ENCODE data around the gene WWOX.

WWOX gene

DNA sequence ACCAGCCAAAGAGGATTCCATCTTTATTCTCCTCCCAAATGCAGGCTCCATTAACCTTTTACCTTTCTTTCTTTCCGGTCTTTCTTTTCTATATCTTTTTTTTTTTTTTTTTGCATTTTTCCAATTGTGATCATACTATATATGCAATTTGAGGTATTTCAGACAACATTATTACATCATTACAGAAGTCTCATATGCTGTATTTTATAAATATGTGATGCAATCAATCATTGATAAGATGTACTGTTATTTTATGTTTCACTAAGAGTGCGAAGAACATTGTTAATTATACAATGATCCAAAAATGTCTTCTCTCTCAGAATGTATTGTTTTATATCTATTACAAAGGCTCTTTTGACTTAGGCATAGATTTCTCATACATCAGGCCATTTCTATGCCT lies 683.1 kb downstream of the WWOX start:
- DNase-seq (ENCODE audit: low read depth in 1 of 2, low spot score in 1 of 2): no peak

DNA sequence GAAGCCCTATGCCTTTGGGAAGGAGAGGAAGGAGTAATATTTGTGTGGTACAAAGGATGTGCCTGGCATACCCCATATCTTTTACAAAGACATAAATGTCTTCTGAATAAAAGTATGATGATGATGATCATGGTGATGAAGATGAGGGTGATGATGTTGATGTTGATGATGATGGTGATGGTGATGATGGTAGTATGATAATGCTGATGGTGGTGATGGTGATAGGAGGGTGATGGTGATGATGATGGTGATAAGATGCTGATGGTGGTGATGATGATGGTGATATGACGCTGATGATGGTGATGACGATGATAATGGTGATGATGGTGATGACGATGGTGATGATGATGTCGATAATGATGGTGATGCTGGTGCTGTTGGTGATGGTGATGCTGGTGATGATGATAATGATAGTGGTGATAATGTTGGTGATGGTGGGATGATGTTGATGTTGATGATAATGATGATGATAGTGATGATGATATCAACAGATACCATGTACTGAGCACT lies 684.2 kb downstream of the WWOX start:
- no peak for DNase-seq (ENCODE audit: low read depth in 1 of 2, low spot score in 1 of 2)

DNA sequence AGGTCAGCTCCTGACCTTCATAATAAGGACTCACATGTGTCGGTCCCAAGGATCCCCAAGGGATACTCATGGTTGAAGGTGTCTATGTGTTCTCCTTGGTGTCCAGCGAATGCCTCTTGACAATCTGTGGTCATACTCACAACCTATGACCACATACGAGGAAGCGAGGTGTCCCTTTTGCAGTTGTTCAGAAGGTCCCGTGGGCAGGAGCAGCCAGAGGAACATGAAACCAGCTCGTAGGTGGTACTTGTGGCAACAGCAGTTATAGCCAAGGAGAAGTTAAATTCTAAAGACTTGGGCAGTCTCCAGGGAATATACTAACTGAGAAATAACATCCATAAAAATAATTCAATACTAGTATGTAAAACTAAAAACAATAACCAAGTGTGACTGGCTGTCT lies 685.3 kb downstream of the WWOX start:
- DNase-seq (ENCODE audit: low read depth in 1 of 2, low spot score in 1 of 2): no peak

DNA sequence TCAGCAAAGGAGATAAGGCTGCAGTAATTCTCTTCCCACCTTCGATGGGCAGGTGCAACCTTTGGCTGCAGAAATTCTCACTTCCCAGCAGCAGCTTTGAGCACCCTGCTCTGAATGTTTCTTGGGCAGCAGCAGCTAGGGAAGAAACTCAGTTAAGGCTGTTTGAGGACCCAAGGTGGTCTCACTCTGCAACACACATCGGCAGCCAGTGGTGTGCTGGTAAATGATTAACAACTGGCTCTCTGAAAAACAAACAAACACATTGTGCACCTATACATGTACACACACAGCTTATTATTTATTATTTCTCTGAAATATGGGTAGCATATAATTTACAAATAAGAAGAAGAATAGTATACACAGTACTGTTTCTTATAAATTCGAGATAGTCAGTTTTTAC lies 685.8 kb downstream of the WWOX start:
- no peak for DNase-seq (ENCODE audit: low read depth in 1 of 2, low spot score in 1 of 2)

DNA sequence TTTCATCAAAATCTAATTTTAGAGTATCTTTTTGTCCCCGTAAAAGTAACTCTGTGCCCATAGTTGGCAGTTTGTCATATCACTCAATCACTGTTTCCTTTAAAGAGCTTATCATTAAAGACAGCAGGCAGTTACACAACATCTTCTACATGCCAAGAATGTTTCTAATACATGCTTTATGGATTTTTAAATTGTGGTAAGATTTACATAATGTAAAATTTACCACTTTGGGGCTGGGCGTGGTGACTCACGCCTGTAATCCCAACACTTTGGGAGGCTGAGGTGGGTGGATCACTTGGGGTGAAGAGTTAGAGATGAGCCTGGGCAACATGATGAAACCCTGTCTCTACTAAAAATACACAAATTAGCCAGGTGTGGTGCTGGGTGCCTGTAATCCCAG lies 687.2 kb downstream of the WWOX start:
- no peak for DNase-seq (ENCODE audit: low read depth in 1 of 2, low spot score in 1 of 2)

DNA sequence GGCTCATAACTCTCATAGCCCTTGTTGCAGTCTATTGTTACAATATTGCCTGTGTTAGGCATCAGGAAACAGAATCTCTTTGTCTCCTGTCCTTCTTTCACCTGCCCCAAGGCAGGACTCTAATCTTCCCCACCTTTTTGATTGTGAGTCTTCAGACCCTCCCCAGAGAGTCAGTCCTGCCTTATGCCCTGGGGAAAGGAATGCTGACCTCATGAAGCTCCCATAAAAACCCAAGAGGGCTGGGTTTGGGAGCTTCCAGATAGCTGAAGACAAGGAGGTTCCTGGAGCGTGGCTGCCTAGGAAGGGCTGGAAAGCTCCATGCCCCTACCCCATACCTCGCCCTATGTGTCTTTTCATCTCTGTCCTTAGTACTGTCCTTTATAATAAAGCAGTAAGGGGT lies 688.8 kb downstream of the WWOX start:
- DNase-seq (ENCODE audit: low read depth in 1 of 2, low spot score in 1 of 2): no peak

DNA sequence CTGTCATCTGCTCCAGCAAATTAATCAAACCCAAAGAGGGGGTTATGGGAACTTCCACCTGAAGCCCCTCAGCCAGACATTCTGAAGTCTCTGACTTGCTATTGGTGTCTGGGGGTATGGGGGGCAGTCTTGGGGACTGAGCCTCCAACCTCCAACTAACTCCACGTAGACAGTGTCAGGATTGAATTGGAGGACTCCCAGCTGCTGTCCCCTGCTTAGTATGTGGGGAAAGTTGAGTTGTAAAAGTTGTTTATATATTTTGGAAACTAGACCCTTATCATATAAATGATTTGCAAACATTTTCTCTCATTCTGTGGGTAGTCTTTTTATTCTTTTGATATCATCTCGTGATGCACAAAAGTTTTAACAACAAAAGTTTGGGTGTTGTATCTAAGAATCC lies 689.2 kb downstream of the WWOX start:
- no peak for DNase-seq (ENCODE audit: low read depth in 1 of 2, low spot score in 1 of 2)

DNA sequence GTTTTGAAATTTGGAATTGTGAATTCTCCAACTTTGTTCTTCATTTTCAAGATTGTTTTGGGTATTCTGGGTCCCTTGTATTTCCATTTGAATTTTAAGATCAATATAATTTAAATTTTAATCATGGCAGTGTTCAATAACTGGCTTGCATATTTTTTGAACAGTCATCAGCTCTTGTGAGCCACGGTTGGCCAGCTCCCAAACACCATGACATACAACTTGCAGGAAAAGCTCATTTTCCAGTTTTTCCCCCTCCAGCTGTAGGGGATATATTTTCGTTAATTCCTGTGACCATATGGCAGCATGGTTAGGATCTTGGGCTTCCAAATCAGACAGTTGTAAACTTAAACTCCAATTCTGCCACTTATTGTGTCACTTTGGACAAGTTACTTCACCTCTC lies 690.1 kb downstream of the WWOX start:
- no peak for DNase-seq (ENCODE audit: low read depth in 1 of 2, low spot score in 1 of 2)

DNA sequence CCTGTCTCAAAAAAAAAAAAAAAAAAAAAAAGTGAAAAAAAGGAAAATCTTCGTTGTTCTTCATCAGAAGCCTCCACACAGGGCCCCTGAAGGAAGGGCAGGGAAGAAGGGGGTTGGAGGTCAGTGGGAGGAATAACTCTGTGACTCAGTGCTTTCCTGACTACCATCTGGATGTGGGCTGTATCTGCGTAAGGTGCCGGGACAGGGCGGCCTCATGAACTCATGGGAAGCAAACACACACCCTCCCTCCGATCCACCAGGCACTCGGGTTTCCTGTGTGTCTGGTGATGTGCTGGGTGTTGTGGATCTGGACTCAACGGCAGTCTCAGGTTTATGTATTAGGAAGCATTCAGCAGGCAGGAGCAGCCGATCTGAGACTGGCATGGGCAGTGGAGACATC lies 691.6 kb downstream of the WWOX start:
- DNase-seq (ENCODE audit: low read depth in 1 of 2, low spot score in 1 of 2): no peak

DNA sequence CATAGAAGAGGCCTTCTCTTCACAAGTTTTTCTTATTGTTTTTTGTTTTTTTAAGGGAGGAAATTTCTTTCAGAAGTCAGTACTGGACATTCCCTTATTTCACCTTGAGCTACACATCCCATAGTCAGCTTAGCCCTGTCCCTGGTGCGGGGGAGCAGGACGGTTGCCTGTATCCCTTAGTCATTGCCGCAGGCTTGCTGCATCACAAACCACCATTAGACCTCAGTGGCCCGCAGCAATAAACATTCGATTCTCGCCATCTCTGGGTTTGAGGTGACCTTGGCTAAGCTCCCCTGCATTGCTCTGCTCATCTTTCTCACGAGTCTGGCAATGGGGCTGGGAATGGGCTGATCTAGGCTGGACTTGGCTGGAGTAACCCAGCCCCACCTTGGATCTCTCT lies 692.5 kb downstream of the WWOX start:
- no peak for DNase-seq (ENCODE audit: low read depth in 1 of 2, low spot score in 1 of 2)

DNA sequence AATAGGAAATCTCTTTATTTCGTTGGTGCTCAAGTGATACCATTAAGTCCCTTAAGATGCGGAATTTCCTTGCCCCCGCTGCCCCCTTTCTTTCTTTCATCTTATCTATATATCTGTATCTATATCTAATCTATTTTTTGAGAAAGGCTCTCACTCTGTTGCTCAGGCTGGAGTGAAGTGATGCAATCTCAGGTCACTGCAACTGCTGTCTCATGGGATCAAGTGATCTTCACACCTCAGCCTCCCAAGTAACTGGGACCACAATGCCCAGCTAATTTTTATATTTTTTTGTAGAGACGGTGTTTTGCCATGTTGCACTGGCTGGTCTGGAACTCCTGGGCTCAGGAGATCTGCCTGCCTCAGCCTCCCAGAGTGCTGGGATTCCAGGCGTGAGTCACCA lies 693.5 kb downstream of the WWOX start:
- no peak for DNase-seq (ENCODE audit: low read depth in 1 of 2, low spot score in 1 of 2)

DNA sequence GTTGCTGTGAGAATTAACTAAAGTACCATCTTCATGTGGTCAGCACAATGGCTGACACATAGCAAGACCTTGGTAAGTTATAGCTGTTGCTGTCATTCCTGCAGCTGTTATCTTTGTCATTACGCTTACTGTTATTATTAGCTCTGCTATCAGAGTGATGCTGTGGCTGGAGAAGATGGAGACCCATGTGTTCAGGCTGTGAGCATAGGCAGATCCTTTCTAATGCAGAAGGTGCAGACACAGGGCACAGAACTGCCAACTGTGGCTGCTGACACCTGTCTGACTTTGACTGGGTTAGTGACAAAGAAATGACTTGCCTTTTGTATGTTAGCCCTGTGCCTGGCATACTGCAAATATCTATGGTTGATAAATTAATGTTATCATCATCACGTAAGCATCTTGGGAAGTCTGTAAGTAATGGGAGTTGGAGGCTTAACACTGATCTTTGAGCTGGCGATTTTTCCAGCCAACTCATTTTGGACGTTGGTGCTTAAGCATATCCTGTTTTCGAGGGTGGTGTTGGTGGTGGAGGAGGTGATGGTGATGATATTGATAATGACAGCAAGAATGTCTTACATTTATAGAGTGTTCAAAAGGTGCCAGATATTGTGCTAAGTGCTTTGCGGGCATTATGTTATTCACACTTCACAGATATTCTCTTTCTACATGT lies 695.3 kb downstream of the WWOX start:
- DNase-seq (ENCODE audit: low read depth in 1 of 2, low spot score in 1 of 2): no peak

DNA sequence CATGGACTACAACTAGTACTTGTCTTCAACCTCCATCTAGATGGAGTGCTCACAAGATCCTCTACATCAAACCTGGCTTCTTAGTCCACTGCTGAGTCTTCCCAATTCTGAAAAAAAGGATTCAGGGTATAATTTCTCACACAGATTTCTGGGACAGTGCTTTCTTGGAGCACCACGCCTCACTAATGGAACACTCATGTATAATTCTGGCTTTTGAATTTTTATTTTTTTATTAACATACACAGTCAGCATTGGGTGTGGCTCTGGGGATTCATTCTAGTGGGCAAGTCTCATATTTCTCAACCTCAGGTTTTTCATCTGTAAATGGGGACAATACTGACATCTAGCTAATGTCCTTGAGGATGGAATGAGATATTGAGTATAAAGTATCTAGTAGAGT lies 696.0 kb downstream of the WWOX start:
- DNase-seq (ENCODE audit: low read depth in 1 of 2, low spot score in 1 of 2): no peak

DNA sequence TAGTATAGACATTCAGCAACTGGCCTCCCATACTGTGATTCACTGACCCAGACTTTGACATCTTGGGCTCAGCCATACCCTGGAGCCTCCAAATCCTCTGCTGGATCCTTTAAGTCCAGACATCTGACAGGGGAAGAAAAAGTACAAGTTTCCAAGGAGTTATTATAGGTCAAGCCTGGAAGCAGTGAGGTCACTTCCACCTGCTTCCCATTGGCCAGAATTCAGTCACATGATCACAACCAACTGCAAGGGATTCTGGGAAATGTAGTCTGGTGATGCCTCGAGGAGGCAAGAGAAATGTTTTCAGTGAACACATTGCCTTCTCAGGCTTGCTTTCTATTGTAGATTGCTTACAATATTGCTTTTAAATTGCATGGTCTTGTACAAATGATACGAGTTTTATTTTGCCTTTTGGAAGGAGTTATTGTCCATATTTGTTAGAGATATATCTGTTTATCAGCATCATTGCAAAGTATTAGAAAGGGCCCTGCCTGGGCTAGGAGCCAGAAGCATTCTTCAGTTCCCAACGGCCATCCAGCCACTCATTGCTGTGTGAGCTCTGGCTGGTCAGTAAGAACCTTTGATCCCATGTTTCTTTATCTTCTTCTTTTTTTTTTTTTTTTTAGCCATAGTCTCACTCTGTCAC lies 696.9 kb downstream of the WWOX start:
- DNase-seq (ENCODE audit: low read depth in 1 of 2, low spot score in 1 of 2): peak in 1 of 2 donors; percentile 21

DNA sequence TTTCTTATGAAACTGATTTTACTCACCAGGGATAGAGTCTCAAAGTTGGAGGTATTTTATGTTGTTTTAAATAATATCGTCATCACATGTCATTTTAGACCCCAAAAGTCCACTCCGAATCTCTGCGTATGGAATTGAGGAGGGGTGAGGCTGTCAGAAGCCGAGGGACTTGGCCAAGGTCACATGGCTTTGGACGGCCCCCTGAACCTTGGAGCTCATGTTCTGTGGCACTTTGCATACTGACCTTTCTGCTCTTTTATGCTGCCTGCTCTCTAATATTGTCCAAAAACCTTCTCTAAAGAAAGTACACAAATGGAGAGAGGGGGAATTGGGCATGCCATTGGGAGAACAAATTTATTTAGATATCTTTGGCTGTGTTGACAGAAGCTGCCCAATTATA lies 700.0 kb downstream of the WWOX start:
- DNase-seq (ENCODE audit: low read depth in 1 of 2, low spot score in 1 of 2): no peak

DNA sequence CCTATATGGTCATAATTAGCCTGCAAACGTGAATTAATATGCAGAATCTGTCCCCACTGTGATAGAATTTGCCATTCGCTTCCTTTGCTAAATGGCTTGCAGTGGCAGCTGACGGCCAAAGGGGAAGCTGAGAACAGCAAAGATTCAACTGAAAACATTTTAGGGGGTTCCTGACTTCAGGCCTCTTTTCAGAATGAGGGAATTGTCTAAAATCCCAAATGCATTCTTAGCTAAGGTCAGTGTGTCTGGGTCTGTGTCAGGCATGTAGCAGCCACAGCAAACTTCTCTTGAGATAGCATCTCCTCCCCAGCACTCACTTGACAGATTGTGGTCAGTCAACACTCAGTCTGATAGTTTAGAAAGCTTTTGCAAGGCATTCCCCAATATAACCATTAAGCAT lies 701.1 kb downstream of the WWOX start:
- DNase-seq (ENCODE audit: low read depth in 1 of 2, low spot score in 1 of 2): no peak

DNA sequence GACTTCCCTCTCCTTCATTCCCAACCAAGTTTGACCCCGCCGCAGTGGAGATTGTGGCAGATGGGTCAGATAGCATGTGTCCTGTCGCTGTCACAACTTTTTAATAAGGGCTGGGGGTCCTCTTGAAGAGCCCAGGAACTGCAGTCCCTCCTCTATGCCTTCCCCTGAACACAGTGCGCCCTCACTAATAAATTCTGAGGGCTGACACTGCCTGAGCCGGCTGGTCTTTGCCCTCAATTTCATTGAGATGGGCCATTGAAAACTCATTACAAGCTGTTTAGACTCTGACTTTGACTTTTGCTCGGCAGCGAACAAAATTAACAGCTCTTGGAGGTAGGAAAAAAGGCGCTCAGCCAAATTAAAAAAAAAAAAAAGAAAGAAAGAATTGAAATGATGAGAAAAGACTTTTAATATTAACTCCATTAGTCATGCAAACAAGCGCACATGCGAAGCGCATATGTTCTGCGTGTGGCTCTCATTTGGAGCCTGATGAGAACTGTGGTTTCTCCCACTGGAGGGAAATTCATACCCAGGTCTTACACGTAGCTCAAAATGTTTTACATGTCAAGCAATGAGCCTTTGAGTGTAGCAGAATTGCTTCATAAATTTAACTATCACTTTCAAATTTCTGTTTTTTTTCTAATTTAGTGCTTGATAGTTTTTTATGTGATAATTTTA lies 704.7 kb downstream of the WWOX start:
- no peak for DNase-seq (ENCODE audit: low read depth in 1 of 2, low spot score in 1 of 2)

DNA sequence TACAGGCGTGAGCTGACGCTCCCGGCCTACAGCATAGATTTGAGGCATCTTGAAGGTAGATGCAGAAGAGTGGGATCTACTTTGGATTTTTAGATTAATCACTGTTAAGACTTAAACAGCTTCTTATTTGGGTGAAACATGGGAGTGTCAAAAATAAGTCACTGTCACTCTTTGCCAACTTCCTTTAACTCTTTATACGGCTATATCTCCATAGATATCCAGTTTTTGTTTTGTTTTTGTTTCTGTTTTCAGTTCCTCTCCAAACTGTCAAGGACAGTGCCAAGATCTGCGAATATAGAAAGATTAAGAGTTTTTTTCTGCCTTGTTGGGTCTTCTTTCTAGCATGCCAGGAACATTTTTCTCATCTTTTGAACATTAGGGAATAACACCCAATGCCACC lies 706.1 kb downstream of the WWOX start:
- DNase-seq (ENCODE audit: low read depth in 1 of 2, low spot score in 1 of 2): no peak

DNA sequence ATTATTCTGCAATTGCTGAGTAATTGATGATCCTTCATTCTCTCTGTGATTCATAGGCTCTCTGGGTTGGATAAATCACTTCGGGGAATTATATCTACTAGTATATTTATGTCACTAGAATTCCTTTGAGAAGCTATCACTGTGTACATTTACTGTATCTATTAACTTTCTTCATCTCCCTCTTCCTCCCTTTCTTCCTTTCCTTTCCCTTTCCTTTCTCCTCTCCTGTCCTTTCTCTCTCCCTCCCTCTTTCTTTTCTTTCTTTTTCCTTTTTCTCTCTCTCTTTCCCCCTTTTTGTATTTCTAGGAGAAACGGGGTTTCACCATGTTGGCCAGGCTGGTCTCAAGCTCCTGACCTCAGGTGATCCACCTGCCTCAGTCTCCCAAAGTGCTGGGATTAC lies 711.8 kb downstream of the WWOX start:
- no peak for DNase-seq (ENCODE audit: low read depth in 1 of 2, low spot score in 1 of 2)

DNA sequence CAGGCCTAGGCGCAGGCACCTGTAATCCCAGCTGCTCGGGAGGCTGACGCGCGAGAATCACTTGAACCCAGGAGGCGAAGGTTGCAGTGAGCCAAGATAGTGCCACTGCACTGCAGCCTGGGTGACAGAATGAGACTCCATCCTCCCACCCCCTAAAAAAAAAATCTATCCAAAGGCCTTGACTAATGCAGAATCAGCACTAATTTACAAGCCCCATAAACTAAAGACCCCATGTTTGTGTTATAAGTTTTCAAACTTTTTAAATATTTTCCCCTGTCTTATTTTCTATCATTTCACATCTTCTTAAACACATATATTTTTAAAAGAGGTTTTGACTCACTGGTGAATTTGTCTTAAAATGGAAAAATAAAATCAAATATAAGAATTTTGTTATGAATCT lies 713.1 kb downstream of the WWOX start:
- DNase-seq (ENCODE audit: low read depth in 1 of 2, low spot score in 1 of 2): no peak

DNA sequence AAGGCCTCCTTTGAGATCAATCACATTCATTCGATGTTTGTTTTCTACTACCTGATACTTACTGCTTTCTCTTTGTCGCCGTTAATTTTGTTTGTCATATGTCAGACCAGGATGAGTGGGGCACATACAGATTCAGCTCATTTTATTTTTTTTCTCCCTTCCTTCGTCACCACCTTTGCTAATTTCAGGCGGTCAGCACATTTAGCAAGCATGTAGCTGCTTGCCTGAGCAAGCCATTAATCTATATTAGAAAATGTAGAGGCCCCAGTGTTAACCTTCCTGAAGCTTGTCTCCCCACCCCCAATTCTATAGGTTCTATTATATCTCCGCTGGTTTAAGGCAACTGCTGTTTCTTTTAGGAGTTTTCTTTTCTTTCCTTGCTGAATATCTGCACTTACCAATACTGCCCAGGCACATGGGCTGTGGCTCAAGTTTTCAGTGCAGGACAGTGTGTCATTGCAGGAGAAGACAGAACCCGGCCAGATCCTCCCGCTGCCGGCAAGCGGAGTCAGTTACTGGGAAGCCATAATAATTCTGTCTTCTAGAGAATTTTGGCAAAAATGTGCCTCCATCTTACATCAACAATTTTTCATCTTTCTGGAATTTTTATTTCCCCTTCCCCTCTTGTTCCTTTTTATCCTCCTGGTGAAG lies 714.3 kb downstream of the WWOX start:
- no peak for DNase-seq (ENCODE audit: low read depth in 1 of 2, low spot score in 1 of 2)

DNA sequence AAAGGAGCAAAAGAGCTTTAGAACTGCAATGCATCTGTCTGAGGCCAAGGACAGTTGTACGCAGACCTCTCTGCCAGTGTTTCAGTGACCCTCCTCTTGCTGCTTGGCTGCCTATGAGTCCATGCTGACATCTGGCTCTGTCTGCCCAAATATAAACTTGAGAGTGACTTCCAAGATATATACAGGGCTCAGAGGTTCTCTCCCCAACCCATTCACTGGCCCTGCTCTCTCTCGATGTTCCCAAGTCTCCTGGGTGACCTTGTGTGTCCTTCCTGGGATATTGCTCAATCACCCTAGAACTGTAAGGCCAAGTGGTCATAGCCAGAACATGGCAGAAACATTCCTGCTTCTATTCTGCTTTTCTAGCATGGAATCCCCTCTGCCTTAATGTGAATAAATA lies 716.3 kb downstream of the WWOX start:
- no peak for DNase-seq (ENCODE audit: low read depth in 1 of 2, low spot score in 1 of 2)

All from activated CD4-positive, alpha-beta T cell treated with anti-CD3 and anti-CD28 coated beads, Interleukin-2, amount 50 U/mL, for 24 hours (primary cell).